ENCODE measurements around the gene ABLIM3. TPM values are rescaled to one million over a fixed set of nuclear protein-coding genes. Genes with fewer than 3 reads are reported as not detected.

The ABLIM3 gene
- total and polyA plus RNA-seq, 2 experiments from 2014 or later = 0.19 to 2.2 TPM

- Histone ChIP-seq H3F3A (replicated peaks; ENCODE audit: low read depth) (no peaks in the 10 kb centered on the region), H3K79me2 (replicated peaks; ENCODE audit: insufficient read depth) (no peaks in the 10 kb centered on the region), H3K36me3 (ENCODE audit: insufficient read depth) (no peaks in the 10 kb centered on the region), H3K4me1 (ENCODE audit: insufficient read depth) (no peaks in the 10 kb centered on the region), H3K4me3 (no peak overlapping the region), H3K4me2 (no peak overlapping the region), H3K9me2 (ENCODE audit: insufficient read depth) (no peaks in the 10 kb centered on the region), H2AFZ (no peak overlapping the region), H3K27ac (ENCODE audit: low read depth) (no peak overlapping the region), H3K27me3 (ENCODE audit: insufficient read depth) (peaks cover 9% of the 10 kb centered on the region), H4K20me1 (replicated peaks; ENCODE audit: insufficient read depth) (no peaks in the 10 kb centered on the region)
- TF ChIP-seq, protein P1, sequence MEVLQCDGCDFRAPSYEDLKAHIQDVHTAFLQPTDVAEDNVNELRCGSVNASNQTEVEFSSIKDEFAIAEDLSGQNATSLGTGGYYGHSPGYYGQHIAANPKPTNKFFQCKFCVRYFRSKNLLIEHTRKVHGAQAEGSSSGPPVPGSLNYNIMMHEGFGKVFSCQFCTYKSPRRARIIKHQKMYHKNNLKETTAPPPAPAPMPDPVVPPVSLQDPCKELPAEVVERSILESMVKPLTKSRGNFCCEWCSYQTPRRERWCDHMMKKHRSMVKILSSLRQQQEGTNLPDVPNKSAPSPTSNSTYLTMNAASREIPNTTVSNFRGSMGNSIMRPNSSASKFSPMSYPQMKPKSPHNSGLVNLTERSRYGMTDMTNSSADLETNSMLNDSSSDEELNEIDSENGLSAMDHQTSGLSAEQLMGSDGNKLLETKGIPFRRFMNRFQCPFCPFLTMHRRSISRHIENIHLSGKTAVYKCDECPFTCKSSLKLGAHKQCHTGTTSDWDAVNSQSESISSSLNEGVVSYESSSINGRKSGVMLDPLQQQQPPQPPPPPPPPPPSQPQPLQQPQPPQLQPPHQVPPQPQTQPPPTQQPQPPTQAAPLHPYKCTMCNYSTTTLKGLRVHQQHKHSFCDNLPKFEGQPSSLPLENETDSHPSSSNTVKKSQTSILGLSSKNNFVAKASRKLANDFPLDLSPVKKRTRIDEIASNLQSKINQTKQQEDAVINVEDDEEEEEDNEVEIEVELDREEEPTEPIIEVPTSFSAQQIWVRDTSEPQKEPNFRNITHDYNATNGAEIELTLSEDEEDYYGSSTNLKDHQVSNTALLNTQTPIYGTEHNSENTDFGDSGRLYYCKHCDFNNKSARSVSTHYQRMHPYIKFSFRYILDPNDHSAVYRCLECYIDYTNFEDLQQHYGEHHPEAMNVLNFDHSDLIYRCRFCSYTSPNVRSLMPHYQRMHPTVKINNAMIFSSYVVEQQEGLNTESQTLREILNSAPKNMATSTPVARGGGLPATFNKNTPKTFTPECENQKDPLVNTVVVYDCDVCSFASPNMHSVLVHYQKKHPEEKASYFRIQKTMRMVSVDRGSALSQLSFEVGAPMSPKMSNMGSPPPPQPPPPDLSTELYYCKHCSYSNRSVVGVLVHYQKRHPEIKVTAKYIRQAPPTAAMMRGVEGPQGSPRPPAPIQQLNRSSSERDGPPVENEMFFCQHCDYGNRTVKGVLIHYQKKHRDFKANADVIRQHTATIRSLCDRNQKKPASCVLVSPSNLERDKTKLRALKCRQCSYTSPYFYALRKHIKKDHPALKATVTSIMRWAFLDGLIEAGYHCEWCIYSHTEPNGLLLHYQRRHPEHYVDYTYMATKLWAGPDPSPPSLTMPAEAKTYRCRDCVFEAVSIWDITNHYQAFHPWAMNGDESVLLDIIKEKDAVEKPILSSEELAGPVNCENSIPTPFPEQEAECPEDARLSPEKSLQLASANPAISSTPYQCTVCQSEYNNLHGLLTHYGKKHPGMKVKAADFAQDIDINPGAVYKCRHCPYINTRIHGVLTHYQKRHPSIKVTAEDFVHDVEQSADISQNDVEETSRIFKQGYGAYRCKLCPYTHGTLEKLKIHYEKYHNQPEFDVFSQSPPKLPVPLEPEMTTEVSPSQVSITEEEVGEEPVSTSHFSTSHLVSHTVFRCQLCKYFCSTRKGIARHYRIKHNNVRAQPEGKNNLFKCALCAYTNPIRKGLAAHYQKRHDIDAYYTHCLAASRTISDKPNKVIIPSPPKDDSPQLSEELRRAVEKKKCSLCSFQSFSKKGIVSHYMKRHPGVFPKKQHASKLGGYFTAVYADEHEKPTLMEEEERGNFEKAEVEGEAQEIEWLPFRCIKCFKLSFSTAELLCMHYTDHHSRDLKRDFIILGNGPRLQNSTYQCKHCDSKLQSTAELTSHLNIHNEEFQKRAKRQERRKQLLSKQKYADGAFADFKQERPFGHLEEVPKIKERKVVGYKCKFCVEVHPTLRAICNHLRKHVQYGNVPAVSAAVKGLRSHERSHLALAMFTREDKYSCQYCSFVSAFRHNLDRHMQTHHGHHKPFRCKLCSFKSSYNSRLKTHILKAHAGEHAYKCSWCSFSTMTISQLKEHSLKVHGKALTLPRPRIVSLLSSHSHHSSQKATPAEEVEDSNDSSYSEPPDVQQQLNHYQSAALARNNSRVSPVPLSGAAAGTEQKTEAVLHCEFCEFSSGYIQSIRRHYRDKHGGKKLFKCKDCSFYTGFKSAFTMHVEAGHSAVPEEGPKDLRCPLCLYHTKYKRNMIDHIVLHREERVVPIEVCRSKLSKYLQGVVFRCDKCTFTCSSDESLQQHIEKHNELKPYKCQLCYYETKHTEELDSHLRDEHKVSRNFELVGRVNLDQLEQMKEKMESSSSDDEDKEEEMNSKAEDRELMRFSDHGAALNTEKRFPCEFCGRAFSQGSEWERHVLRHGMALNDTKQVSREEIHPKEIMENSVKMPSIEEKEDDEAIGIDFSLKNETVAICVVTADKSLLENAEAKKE (CRISPR knock-in tag; IDR thresholded peaks at IDR 0.05) = no peak
- TF ChIP-seq EZH2phosphoT487 (IDR thresholded peaks at IDR 0.05; ENCODE audit: unreplicated experiment) (no peak), JUNB (IDR thresholded peaks at IDR 0.05; ENCODE audit: unreplicated experiment) (no peak), NANOG (IDR thresholded peaks at IDR 0.05; ENCODE audit: borderline replicate concordance) (no peak), ZNF114 (CRISPR knock-in tag; IDR thresholded peaks at IDR 0.05) (no peak), CREB1 (CRISPR knock-in tag; IDR thresholded peaks at IDR 0.05; ENCODE audit: low read depth) (no peak), STAT1 (IDR thresholded peaks at IDR 0.05; ENCODE audit: unreplicated experiment) (no peak), CTCF (conservative IDR thresholded peaks at IDR 0.05; ENCODE audit: low read depth in 2 of 2) (no peak), ETS1 (IDR thresholded peaks at IDR 0.05) (no peak), POLR2AphosphoS5 (IDR thresholded peaks at IDR 0.05; ENCODE audit: low read depth) (no peak), EZH2 (IDR thresholded peaks at IDR 0.05; ENCODE audit: low read depth, unreplicated experiment) (no peak), ZNF331 (CRISPR knock-in tag; IDR thresholded peaks at IDR 0.05; ENCODE audit: low read depth) (no peak)
- TF ChIP-seq, protein P2, sequence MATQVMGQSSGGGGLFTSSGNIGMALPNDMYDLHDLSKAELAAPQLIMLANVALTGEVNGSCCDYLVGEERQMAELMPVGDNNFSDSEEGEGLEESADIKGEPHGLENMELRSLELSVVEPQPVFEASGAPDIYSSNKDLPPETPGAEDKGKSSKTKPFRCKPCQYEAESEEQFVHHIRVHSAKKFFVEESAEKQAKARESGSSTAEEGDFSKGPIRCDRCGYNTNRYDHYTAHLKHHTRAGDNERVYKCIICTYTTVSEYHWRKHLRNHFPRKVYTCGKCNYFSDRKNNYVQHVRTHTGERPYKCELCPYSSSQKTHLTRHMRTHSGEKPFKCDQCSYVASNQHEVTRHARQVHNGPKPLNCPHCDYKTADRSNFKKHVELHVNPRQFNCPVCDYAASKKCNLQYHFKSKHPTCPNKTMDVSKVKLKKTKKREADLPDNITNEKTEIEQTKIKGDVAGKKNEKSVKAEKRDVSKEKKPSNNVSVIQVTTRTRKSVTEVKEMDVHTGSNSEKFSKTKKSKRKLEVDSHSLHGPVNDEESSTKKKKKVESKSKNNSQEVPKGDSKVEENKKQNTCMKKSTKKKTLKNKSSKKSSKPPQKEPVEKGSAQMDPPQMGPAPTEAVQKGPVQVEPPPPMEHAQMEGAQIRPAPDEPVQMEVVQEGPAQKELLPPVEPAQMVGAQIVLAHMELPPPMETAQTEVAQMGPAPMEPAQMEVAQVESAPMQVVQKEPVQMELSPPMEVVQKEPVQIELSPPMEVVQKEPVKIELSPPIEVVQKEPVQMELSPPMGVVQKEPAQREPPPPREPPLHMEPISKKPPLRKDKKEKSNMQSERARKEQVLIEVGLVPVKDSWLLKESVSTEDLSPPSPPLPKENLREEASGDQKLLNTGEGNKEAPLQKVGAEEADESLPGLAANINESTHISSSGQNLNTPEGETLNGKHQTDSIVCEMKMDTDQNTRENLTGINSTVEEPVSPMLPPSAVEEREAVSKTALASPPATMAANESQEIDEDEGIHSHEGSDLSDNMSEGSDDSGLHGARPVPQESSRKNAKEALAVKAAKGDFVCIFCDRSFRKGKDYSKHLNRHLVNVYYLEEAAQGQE (IDR thresholded peaks at IDR 0.05; ENCODE audit: unreplicated experiment) = no peak
- ATAC-seq = no peak
- peaks cover 10% of the 10 kb centered on the region for H3K4me1 Mint-ChIP-seq
- H3K4me3 Mint-ChIP-seq = no peak overlapping the region
- DNase-seq (ENCODE audit: low spot score) = no peak
- H3K9me3 Mint-ChIP-seq = no peaks in the 10 kb centered on the region
- H3K27me3 Mint-ChIP-seq (ENCODE audit: insufficient read depth, low read depth, poor library complexity) = peaks cover 8% of the 10 kb centered on the region
- no peaks in the 10 kb centered on the region for H3K36me3 Mint-ChIP-seq (ENCODE audit: low read depth)
- no peak overlapping the region for H3K27ac Mint-ChIP-seq
These were observed 121.0 kb downstream of the ABLIM3 start for GRCh38 chr5:149262315-149262714.

All from GM23338 (cell line).